ENCODE results near the gene MAST2.
A peak's percentile ranks its signal among the peaks of the same experiment; 100 is the strongest.

The MAST2 gene

GRCh38 chr1:45974541-45975269 is 171.3 kb downstream of the MAST2 start (continued):
- TF ChIP-seq ZNF565 (CRISPR knock-in tag; conservative IDR thresholded peaks at IDR 0.05; ENCODE audit: low read depth) (no peak), ESRRG (CRISPR knock-in tag; IDR thresholded peaks at IDR 0.05) (no peak), POU6F1 (CRISPR knock-in tag; IDR thresholded peaks at IDR 0.05; ENCODE audit: borderline replicate concordance, low read depth) (no peak), ZFP30 (CRISPR knock-in tag; IDR thresholded peaks at IDR 0.05) (no peak), OSR1 (CRISPR knock-in tag; IDR thresholded peaks at IDR 0.05) (no peak)

DNA sequence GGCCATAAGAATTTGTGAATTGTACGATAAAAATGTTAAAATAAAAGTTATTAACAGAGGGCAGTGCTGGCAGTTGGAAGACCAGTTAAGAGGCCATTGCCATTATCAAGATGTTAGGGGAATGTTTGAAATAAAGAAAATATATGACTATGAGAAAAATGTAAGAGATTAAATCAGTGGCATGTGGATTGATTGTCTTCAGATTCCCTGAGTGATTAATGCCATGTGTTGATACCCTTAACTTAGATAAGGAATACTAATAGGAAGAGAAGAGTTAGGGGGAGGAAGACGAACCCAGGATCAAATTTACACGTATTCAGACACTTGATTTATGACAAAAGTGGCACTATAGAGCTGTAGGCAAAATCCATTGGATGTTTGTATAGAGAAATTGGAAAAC is 173.2 kb downstream of the MAST2 start:
- TF ChIP-seq ISL1 (CRISPR knock-in tag; IDR thresholded peaks at IDR 0.05) = 0 out of 2 replicates have a peak, but pooled peaks have one; percentile 14
- TF ChIP-seq ZFP3 (CRISPR knock-in tag; IDR thresholded peaks at IDR 0.05) = no peak
- peak; percentile 54 for ATAC-seq

DNA sequence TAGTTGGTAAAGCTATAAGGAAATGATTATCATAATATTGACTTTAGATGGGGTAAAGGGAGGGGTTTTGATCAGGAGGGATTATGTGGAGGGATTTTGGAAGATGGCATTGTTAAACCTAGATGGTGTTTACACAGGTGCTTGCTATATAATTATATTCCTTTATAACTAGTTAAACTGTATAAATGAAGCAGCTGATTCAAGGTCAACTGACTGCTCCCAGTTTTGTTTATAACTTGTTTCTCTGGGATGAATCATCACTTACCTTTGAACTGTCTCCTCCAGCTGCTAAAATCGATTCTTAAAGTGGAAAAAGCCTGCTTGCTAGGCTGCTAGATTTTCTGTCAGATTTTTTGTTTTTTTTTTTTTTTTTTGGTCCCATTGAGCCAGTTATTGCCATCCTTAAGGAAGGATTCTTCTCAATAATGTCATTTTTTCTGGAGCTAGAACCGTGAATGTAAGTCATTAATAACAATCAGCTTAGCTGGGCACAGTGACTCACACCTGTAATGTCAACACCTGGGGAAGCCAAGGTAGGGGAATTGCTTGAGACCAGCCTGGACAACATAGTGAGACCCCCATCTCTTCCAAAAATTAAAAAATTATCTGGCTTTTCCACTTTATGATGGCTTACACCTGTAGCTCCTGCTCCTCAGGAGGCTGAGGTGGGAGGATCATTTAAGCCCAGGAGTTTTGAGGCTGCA is 175.8 kb downstream of the MAST2 start:
- ATAC-seq = no peak
- TF ChIP-seq, protein P1, sequence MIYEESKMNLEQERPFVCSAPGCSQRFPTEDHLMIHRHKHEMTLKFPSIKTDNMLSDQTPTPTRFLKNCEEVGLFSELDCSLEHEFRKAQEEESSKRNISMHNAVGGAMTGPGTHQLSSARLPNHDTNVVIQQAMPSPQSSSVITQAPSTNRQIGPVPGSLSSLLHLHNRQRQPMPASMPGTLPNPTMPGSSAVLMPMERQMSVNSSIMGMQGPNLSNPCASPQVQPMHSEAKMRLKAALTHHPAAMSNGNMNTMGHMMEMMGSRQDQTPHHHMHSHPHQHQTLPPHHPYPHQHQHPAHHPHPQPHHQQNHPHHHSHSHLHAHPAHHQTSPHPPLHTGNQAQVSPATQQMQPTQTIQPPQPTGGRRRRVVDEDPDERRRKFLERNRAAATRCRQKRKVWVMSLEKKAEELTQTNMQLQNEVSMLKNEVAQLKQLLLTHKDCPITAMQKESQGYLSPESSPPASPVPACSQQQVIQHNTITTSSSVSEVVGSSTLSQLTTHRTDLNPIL (CRISPR knock-in tag; IDR thresholded peaks at IDR 0.05; ENCODE audit: low read depth) = no peak

GRCh38 chr1:45979778-45980176 is 176.4 kb downstream of the MAST2 start:
- ATAC-seq = no peak
- no peak for TF ChIP-seq TOX (CRISPR knock-in tag; IDR thresholded peaks at IDR 0.05; ENCODE audit: borderline replicate concordance)
- TF ChIP-seq TCF4 (CRISPR knock-in tag; IDR thresholded peaks at IDR 0.05; ENCODE audit: borderline replicate concordance) = no peak
- TF ChIP-seq CSRNP3 (CRISPR knock-in tag; IDR thresholded peaks at IDR 0.05) = no peak
- TF ChIP-seq ZNF565 (CRISPR knock-in tag; conservative IDR thresholded peaks at IDR 0.05; ENCODE audit: low read depth) = no peak
- TF ChIP-seq RARB (CRISPR knock-in tag; IDR thresholded peaks at IDR 0.05) = no peak
- no peak for TF ChIP-seq OSR1 (CRISPR knock-in tag; IDR thresholded peaks at IDR 0.05)
- TF ChIP-seq, protein P1 (CRISPR knock-in tag; IDR thresholded peaks at IDR 0.05; ENCODE audit: low read depth) = no peak
- TF ChIP-seq CSDC2 (CRISPR knock-in tag; IDR thresholded peaks at IDR 0.05) = no peak
- no peak for TF ChIP-seq ZFP3 (CRISPR knock-in tag; IDR thresholded peaks at IDR 0.05)

DNA sequence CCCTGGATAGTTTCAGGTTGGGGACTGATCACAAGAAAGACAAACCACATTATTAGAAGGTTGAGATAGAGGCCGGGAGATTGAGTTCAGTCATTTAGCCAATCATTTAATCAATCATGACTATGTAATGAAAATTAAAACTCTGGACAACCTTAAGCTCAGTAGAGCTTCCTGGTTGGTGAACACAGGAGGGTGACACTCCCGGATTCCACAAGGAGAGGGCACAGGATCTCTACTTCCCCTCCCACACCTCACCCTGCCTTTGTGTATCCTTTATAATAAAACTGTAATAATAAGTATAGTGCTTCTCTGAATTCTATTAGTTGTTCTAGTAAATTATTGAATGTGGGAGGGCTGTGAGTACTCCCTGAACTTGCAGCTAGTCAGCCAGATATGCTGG is 178.9 kb downstream of the MAST2 start:
- no peak for TF ChIP-seq ARNTL (CRISPR knock-in tag; IDR thresholded peaks at IDR 0.05; ENCODE audit: borderline replicate concordance, low read depth)
- TF ChIP-seq TCF4 (CRISPR knock-in tag; IDR thresholded peaks at IDR 0.05; ENCODE audit: borderline replicate concordance) = no peak
- TF ChIP-seq CSRNP3 (CRISPR knock-in tag; IDR thresholded peaks at IDR 0.05) = no peak
- no peak for TF ChIP-seq PATZ1 (CRISPR knock-in tag; IDR thresholded peaks at IDR 0.05; ENCODE audit: borderline replicate concordance)
- no peak for TF ChIP-seq SNAI2 (CRISPR knock-in tag; IDR thresholded peaks at IDR 0.05)
- no peak for TF ChIP-seq CSDC2 (CRISPR knock-in tag; IDR thresholded peaks at IDR 0.05)
- no peak for TF ChIP-seq RARB (CRISPR knock-in tag; IDR thresholded peaks at IDR 0.05)
- no peak for TF ChIP-seq ZFP3 (CRISPR knock-in tag; IDR thresholded peaks at IDR 0.05)
- no peak for TF ChIP-seq POU6F1 (CRISPR knock-in tag; IDR thresholded peaks at IDR 0.05; ENCODE audit: borderline replicate concordance, low read depth)
- ATAC-seq = no peak

Data from SK-N-SH treated with all-trans-retinoic acid at 6 μM for 48 hours (cell line).